Measurements from ENCODE around the gene FLYWCH2. TPM values are rescaled to one million over a fixed set of nuclear protein-coding genes. Genes with fewer than 3 reads are reported as not detected.
"Not testable (repeated sequence)": the region's sequence is repeated elsewhere in the genome, so short reads cannot be mapped to it uniquely, and the experiment has no call there.

The FLYWCH2 gene
- total and polyA plus RNA-seq, 2 donors (not counting 3 experiments of a cell fraction or from before 2014, with no cell fraction given) = 18.3 to 34.6 TPM

DNA sequence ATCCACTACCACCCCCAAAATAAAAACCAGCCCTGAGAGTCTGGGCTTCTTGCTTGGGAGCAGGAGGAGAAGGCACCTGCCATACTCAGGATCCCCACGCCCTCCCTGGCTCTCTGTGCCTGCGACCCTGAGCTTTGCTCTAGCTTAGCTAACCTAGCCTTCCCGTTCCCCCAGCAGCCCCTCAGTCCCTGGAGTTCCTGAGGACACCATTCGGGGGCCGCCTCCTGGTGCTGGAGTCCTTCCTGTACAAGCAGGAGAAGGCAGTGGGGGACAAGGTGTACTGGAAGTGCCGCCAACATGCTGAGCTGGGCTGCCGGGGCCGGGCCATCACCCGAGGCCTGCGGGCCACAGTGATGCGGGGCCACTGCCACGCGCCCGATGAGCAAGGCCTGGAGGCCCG lies 47.2 kb downstream of the FLYWCH2 start:
- Histone ChIP-seq H3K27ac (ENCODE audit: insufficient read depth, low read depth, low read length) (no peak overlapping the region), H3K79me2 (ENCODE audit: control insufficient read depth, insufficient read depth, low read length) (no peaks in the 10 kb centered on the region), H3K27me3 (ENCODE audit: control insufficient read depth in 2 of 2, insufficient read depth in 2 of 2, low read length in 2 of 2) (no peaks in the 10 kb centered on the region), H3K4me3 (replicated peaks in 1 of 3; ENCODE audit: insufficient read depth in 1 of 3, low read depth in 1 of 3, low read length in 3 of 3) (no peak overlapping the region), H3K4me1 (ENCODE audit: control insufficient read depth, extremely low read depth, insufficient read depth, low read length) (peaks cover 2% of the 10 kb centered on the region), H3K36me3 (ENCODE audit: control insufficient read depth in 2 of 2, extremely low read depth in 1 of 2, insufficient read depth in 2 of 2, low read length in 2 of 2) (peaks cover 0 to 20% of the 10 kb centered on the region in 2 experiments), H4K20me1 (replicated peaks; ENCODE audit: control insufficient read depth, extremely low read depth, insufficient read depth, low read length) (no peaks in the 10 kb centered on the region), H3K9me3 (replicated peaks; ENCODE audit: control insufficient read depth, insufficient read depth, low read length) (no peaks in the 10 kb centered on the region), H3K4me2 (ENCODE audit: insufficient read depth, low read length) (no peak overlapping the region), H3K9ac (replicated peaks; ENCODE audit: extremely low read depth, insufficient read depth, low read length) (no peak overlapping the region), H2AFZ (ENCODE audit: low read depth, low read length) (no peak overlapping the region), H3K9me1 (replicated peaks; ENCODE audit: control insufficient read depth, extremely low read depth, insufficient read depth, low read length) (no peaks in the 10 kb centered on the region)
- ChIA-PET POLR2A (no interaction called here), CTCF (no interaction called here)
- intact Hi-C loops (cut with micrococcal nuclease) = no loop called here
- DNase-seq (ENCODE audit: low read depth, low spot score) = no peak
- dilution Hi-C loops (cut with MboI; ENCODE audit: extremely low pct_ligation_motif_present, low sequenced_read_pairs) = no loop called here
- FAIRE-seq = no peak
- no TSS peak for BruUV-seq (replicated peaks)
- TF ChIP-seq POLR2AphosphoS5 (IDR thresholded peaks at IDR 0.05; ENCODE audit: insufficient read depth, low read depth, low read length) = no peak
- no peak for TF ChIP-seq GATA2 (IDR thresholded peaks at IDR 0.05; ENCODE audit: insufficient read depth, insufficient read length, low read depth, low read length)
- no peak for TF ChIP-seq EZH2 (IDR thresholded peaks at IDR 0.05; ENCODE audit: borderline replicate concordance, low read depth, low read length, severe bottlenecking)
- TF ChIP-seq, protein P1, sequence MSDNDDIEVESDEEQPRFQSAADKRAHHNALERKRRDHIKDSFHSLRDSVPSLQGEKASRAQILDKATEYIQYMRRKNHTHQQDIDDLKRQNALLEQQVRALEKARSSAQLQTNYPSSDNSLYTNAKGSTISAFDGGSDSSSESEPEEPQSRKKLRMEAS (IDR thresholded peaks at IDR 0.05; ENCODE audit: insufficient read depth, insufficient read length) = no peak
- no peak for TF ChIP-seq MYC (IDR thresholded peaks at IDR 0.05; ENCODE audit: low read depth, low read length)
- no peak for TF ChIP-seq FOS (IDR thresholded peaks at IDR 0.05; ENCODE audit: borderline replicate concordance, insufficient read depth, low read length)
- TF ChIP-seq JUN (IDR thresholded peaks at IDR 0.05; ENCODE audit: borderline replicate concordance, insufficient read depth, insufficient read length, low read depth) = no peak
- no peak for TF ChIP-seq POLR2A (IDR thresholded peaks at IDR 0.05; ENCODE audit: low read depth, low read length)
- TF ChIP-seq, protein P2, sequence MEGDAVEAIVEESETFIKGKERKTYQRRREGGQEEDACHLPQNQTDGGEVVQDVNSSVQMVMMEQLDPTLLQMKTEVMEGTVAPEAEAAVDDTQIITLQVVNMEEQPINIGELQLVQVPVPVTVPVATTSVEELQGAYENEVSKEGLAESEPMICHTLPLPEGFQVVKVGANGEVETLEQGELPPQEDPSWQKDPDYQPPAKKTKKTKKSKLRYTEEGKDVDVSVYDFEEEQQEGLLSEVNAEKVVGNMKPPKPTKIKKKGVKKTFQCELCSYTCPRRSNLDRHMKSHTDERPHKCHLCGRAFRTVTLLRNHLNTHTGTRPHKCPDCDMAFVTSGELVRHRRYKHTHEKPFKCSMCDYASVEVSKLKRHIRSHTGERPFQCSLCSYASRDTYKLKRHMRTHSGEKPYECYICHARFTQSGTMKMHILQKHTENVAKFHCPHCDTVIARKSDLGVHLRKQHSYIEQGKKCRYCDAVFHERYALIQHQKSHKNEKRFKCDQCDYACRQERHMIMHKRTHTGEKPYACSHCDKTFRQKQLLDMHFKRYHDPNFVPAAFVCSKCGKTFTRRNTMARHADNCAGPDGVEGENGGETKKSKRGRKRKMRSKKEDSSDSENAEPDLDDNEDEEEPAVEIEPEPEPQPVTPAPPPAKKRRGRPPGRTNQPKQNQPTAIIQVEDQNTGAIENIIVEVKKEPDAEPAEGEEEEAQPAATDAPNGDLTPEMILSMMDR (IDR thresholded peaks at IDR 0.05; ENCODE audit: extremely low read depth in 1 of 2, insufficient read depth in 1 of 2, low read depth in 1 of 2, low read length in 2 of 2) = no peak

DNA sequence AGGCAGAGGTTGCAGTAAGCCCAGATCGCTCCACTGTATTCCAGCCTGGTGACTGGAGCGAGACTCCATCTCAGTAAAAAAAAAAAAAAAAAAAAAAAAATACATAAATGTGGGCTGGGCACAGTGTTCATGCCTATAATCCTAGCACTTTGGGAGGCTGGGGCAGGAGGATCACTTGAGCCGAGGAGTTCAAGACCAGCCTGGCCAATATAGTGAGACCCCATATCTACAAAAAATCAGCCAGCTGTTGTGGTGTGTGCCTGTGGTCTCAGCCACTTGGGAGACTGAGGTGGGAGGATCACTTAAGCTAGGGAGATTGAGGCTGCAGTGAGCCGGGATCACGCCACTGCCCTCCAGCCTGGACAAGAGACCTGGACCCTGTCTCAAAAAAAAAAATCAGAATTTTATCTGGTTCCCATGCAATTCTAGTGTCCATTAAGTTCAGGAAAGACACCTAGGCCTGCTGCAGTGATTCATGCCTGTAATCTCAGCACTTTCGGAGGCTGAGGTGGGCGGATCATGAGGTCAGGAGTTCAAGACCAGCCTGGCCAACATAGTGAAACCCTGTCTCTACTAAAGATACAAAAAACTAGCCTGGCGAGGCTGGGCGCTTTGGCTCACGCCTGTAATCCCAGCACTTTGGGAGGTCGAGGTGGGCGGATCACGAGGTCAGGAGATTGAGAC lies 48.4 kb downstream of the FLYWCH2 start:
- dilution Hi-C loops (cut with MboI; ENCODE audit: extremely low pct_ligation_motif_present, low sequenced_read_pairs); H3K4me1 ChIP-seq (ENCODE audit: control insufficient read depth, extremely low read depth, insufficient read depth, low read length); DNase-seq (ENCODE audit: low read depth, low spot score); FAIRE-seq; BruUV-seq (replicated peaks); H3K4me2 ChIP-seq (ENCODE audit: insufficient read depth, low read length); H4K20me1 ChIP-seq (replicated peaks; ENCODE audit: control insufficient read depth, extremely low read depth, insufficient read depth, low read length); H3K4me3 ChIP-seq (replicated peaks in 1 of 3; ENCODE audit: insufficient read depth in 1 of 3, low read depth in 1 of 3, low read length in 3 of 3); H3K79me2 ChIP-seq (ENCODE audit: control insufficient read depth, insufficient read depth, low read length); H3K27ac ChIP-seq (ENCODE audit: insufficient read depth, low read depth, low read length); intact Hi-C loops (cut with micrococcal nuclease); POLR2A ChIA-PET; H3K9me1 ChIP-seq (replicated peaks; ENCODE audit: control insufficient read depth, extremely low read depth, insufficient read depth, low read length); H3K9me3 ChIP-seq (replicated peaks; ENCODE audit: control insufficient read depth, insufficient read depth, low read length); H2AFZ ChIP-seq (ENCODE audit: low read depth, low read length); CTCF ChIA-PET; H3K9ac ChIP-seq (replicated peaks; ENCODE audit: extremely low read depth, insufficient read depth, low read length); H3K27me3 ChIP-seq (ENCODE audit: control insufficient read depth in 2 of 2, insufficient read depth in 2 of 2, low read length in 2 of 2): not testable (repeated sequence)
- H3K36me3 ChIP-seq (ENCODE audit: control insufficient read depth in 2 of 2, extremely low read depth in 1 of 2, insufficient read depth in 2 of 2, low read length in 2 of 2) = peaks cover 0 to 26% of the 10 kb centered on the region in 2 experiments

Measured in endothelial cell of umbilical vein (primary cell).